GM18951 (cell line): ENCODE data around the gene BRD7.

Experiments used
- POLR2A ChIP-seq: IDR thresholded peaks from 4 replicates; pipeline ENCODE4 v1.6.1; 2011; ENCODE audit warnings: mild to moderate bottlenecking; ENCODE audit not compliant: insufficient read length, insufficient read depth; ENCODE audit errors: extremely low read depth
- in situ Hi-C: fragments of 300-500 bp; cut with MboI; formaldehyde crosslinking; loops from one replicate; pipeline ENCODE4 v1.12.0; 2022; ENCODE audit warnings: low sequenced_read_pairs, mixed read lengths, inconsistent platforms; ENCODE audit not compliant: unreplicated experiment

BRD7 gene

DNA sequence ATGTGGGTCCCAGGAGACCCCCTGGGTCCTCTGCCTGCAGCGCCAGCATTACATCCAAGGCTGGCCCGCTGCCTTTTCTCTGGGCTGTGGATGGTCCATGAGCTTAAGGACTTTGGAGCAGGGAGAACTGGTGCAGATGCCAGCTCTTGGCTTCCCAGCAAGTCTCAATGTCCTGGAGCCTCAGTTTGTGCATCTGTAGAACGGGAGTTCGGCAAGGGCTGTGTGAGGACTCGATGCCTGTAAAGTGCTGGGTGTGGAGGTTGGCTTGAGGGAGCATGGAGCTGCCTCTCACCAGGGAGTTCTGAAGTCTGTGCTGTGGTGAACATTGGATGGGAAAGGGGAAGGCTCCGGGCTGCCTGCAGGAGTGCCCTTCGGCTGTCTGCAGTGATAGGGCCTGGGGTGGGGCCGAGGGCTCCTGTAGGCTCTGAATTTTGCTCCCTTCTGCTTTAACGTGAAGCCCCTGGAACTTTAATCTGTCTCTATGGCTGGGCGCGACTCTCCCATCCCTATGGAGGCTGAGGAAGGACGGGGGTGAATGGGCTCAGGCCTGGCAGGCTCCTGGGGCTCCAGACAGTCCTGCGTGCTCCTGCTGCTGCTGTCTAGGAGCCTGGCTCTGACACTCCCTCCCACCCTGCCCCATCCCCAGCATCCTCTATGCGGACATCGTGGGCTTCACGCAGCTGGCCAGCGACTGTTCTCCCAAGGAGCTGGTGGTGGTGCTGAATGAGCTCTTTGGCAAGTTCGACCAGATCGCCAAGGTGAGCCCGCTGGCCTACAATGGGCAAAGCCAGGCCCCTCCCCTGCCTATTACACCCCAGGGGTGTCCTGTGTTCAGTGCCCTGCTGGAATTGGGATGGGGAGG lies 74.6 kb downstream of the BRD7 start:
- in situ Hi-C loops, result no loop called here

DNA sequence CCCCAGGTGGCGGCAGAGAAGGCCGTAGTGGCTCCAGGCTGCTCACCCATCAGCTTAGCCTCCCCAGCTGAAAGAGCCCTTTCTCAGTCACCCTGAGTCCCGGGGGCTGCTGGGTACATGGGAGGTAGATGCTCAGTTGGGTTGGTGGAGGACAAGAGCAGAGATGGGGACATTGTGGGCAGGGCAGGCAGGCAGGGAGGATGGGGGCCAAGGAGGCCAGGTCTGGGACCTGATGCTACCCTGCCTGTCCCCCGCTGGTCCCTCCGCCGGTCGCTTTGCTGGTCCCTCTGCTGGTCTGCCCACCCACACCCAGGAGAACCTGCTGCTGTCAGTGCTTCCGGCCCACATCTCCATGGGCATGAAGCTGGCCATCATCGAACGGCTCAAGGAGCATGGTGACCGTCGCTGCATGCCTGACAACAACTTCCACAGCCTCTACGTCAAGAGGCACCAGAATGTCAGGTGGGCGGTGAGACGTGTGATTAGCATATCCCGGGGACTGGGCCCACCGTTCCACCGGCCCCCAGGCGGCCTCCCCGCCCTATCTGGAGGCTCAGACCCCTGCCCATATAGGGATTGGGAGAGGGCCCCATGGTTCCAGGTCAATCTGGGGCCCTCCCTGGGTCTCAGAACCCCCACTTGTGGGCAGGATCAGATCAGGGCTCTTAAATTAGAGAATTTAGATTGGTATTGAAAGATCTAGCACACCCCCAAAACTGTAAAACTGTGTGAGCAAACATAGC lies 75.6 kb downstream of the BRD7 start:
- in situ Hi-C loops, result no loop called here
- TF ChIP-seq POLR2A, result no peak

More for the DNA sequence above, 74.6 kb downstream of the BRD7 start:
- no peak for TF ChIP-seq POLR2A

GRCh38 chr16:50292566-50292948 lies 76.2 kb downstream of the BRD7 start:
- in situ Hi-C loops, result no loop called here
- TF ChIP-seq POLR2A, result no peak

DNA sequence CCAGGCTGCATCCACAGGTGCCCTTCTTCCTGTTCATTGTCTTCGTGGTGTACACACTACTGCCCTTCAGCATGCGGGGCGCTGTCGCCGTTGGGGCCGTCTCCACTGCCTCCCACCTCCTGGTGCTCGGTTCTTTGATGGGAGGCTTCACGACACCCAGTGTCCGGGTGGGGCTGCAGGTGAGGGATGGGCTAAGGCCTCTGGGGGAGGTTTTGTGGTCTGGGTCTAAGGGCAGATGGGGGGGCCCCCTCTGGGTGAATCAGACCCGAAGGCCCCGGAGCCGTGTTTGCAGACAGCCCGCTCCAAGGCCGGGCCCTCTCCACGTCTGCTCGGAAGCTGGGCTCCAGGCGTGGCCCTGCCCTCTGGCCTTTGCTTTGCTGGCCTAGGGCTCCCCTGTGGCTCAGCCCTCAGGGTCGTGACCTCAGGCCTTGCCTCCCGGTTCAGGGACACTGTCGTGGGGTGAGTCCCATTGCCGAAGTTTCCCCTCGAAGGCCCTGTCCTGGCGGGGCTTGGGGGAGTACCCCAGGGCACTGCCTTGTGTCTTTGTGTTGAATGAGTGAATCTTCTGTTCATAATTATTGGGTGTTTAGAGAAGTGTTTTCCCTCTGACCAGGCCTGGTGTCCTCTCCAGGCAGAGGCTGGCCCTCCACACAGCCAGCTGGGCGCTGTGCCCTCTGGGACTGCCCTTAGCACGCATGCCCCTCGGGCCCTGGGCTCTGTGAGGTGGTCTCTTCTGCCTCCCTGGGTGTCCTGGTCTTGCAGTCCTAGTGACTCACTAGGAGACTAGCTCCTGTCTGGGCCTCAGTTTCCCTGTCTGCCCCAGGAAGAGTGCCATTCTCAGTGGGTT lies 76.8 kb downstream of the BRD7 start:
- TF ChIP-seq POLR2A, result no peak
- in situ Hi-C loops, result no loop called here

GRCh38 chr16:50290856-50291255 lies 77.9 kb downstream of the BRD7 start:
- TF ChIP-seq POLR2A, result no peak
- in situ Hi-C loops, result no loop called here

- no peak for TF ChIP-seq POLR2A
- in situ Hi-C loops, result no loop called here
These were observed 78.6 kb downstream of the BRD7 start for GRCh38 chr16:50289950-50290764.

DNA sequence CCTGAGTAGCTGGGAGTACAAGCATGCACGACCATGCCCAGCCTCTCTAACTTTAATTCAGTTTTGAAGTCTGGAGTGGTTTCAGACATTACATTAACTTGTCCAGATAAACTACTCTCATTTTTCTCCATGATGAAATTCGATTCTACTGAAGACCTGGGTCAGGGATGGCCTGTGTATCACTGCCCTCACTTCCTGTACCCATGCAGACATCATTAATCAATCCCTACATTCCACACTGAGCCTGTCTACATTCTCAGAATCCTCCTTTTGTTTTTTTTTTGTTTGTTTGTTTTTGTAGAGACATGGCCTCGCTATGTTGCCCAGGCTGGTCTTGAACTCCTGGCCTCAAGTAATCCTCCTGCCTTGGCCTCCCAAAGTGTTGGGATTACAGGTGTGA lies 79.9 kb downstream of the BRD7 start:
- in situ Hi-C loops, result no loop called here
- no peak for TF ChIP-seq POLR2A

- TF ChIP-seq POLR2A, result no peak
- in situ Hi-C loops, result no loop called here
These were observed 80.8 kb downstream of the BRD7 start for GRCh38 chr16:50288026-50288425.

DNA sequence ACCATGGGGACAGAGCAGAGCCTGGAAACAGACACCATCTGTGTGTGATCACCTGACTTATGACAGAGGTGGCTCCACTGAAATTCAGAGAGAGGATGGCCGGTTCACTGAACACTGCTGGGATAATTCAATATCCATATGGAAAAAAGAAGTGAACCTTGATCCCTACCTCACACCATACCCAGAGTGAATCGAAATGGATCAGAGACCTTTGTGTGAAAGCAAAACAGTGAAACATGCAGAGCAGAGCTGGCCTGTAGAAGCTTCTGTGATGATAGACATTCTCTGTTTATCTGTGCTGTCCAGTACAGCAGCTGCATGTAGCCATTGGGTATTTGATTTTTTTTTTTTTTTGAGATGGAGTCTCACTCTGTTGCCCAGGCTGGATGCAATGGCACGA lies 82.1 kb downstream of the BRD7 start:
- in situ Hi-C loops, result no loop called here
- TF ChIP-seq POLR2A, result no peak

DNA sequence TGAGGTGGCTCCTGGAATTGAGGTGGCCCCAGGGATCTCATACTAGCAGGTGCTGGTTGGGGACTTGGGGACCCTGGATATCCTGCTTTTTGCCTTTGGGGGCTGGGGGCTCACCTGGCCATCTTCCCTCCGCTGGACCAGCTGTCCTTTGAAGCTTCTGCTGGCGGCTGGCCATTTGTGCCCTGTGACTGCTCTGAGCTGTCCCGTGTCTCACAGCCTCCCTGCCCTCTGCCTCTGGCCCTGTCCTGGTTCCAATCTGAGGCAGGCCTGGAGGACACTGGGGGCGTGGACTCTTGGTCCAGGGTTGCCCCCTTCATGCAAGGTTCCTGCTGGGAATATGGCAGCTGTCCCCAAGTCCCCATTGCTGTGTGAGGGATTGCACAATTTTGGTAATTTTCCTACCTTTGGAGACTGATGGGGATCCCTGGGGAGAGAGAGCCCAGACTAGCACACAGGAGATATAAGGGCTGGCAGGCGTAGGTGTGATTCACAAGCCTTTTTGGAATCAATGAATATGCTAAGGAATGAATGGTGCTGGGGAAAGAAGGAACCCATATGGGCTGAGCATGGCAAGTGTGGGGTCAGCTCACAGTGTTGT lies 83.3 kb downstream of the BRD7 start:
- in situ Hi-C loops, result no loop called here
- TF ChIP-seq POLR2A, result no peak

DNA sequence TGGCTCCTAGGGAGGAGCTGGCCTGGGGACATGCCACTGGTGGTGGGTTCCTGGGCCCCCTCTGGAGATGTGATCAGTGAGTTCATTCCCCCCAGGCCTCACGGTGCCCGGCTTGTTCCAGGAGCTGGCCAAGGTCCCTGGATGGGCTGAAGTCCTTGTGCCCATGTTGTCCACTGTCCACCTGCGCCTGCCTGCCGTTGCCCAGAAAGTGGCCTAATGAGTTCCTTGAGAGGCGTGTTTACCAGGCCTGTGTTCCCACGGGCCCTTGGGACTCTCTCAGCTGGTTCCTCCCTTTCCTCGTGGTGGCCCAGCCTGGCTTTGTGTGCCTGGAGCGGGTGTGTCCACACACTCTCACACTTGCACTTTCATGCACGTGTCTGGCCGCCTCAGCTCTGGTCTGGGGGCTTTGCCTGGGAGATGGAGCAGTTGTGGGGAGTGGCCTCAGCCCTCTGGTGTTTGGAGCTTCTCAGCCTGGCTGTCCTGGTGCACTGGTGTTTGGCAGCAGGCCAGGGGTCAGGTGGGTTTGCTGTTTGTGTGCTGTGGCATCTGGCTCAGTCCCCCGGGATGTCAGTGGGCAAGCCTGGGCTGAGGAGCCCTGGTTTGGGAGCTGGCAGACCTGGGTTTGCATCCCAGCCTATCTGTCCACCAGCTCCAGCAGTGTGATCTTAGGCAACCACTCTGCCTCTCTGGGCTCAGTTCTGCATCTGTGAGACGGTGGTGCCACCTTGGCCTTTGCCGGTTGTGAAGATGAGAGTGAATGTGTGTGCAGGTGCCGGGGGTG lies 84.5 kb downstream of the BRD7 start:
- in situ Hi-C loops, result no loop called here
- no peak for TF ChIP-seq POLR2A

DNA sequence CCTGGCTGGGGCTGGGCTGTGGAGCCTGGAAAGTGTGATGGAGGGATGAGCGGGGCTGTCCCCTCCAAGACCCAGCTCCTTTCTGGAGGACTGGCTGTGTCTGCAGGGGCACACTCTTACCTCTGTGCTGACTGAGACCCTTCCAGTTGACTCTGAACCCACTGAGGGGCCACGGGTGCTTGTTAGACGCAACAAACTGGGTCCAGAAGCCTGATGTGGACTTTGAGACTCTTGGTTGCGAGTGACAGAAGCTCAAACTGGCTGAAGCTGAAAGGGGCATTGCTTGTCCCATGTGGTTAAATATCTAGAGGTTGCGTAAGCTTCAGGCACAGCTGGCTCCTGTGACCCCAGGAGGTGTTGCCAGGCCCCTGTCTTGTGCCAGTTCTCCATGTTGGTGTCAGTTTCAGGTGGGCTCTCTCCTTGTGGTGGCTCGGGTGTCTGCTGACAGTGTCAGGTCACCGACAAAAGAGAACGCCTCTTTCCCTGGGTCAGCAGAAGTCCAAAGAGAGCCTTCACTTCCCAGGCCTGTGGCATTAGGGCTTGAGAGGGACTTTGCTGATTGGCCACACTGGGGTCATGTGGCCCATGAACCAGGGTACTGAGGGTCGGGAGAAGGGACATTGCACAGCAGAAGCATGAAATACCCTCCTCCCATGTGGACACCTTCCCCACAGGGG lies 85.7 kb downstream of the BRD7 start:
- in situ Hi-C loops, result no loop called here
- no peak for TF ChIP-seq POLR2A
